ENCODE data around the gene ZC3H4. TPM values are rescaled to one million over a fixed set of nuclear protein-coding genes. Genes with fewer than 3 reads are reported as not detected.

Gene ZC3H4
- total and polyA plus RNA-seq, 2 of the 8 experiments (the other 6 are each of a cell fraction or from before 2014, with no cell fraction given), result 6.6 to 92.0 TPM

DNA sequence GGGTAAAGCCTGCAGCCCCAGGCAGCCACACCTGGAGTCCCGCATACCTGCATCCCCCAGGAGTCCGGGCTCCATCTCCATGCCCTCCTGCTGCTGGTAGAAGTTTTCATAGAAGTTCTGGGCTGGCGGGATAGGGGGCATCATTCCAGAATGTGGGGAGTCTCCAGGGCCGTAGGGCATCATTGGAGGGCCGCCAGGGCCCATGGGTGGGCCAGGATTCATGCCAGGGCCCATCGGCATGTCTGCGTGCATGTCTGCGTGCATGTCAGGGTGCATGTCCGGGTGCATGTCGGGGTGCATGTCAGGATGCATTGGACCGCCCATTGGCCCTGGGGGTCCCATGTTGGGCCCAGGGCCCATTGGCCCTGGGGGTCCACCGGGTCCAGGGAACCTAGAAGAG is 41.8 kb downstream of the ZC3H4 start (continued):
- TF ChIP-seq KDM1A (IDR thresholded peaks at IDR 0.05; ENCODE audit: borderline replicate concordance, low read length), result no peak
- TF ChIP-seq SP4 (IDR thresholded peaks at IDR 0.05; ENCODE audit: low read length), result no peak
- TF ChIP-seq RXRA (IDR thresholded peaks at IDR 0.05; ENCODE audit: insufficient read depth, low read depth, low read length), result no peak
- TF ChIP-seq GTF2F1 (IDR thresholded peaks at IDR 0.05; ENCODE audit: borderline replicate concordance, low read depth, low read length), result no peak
- no peak for TF ChIP-seq SUZ12 (IDR thresholded peaks at IDR 0.05; ENCODE audit: low read length)
- TF ChIP-seq NRF1 (IDR thresholded peaks at IDR 0.05; ENCODE audit: low read depth, low read length), result no peak
- no peak for TF ChIP-seq RBBP5 (IDR thresholded peaks at IDR 0.05; ENCODE audit: borderline replicate concordance, low read depth, low read length)
